Testis (tissue), 2 donors: ENCODE results near the gene THSD4.

Experiments
- POLR2A ChIP-seq: fragments of 450-650 bp; IDR thresholded peaks from one replicate; pipeline ENCODE4 v1.6.1; 2017; ENCODE audit warnings: antibody characterized with exemption, mild to moderate bottlenecking, moderate library complexity
- TF ChIP-seq, protein P1 (sequence below), 3 experiments: fragments of 450-650 bp in 2 of 3; fragments of 200-600 bp in 1 of 3; sonication (generic) in 1 of 3; IDR thresholded peaks; one replicate each; pipeline ENCODE4 v1.5.1; 2016 to 2019; ENCODE audit warnings: antibody characterized with exemption in 3 of 3, mild to moderate bottlenecking in 2 of 3, moderate library complexity in 1 of 3

DNA sequence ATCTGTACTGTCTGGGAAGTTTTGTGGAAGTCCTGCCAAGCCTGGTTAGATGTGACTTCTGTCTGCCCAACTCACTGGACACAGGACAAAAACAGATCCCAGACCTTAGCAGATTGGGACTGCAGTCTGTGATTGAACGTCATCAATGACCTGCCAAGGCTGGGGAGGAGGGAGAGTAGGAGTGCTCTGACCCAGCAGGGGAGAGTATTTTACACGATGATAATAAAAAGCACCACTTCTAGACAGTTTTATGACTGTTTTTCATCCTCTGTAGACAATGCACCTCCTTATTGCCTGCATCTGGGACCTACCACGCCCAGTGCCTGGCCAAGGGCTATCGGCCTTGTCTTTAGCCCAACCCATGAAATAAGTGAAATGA is 592.8 kb downstream of the THSD4 start:
- TF ChIP-seq, protein P1, sequence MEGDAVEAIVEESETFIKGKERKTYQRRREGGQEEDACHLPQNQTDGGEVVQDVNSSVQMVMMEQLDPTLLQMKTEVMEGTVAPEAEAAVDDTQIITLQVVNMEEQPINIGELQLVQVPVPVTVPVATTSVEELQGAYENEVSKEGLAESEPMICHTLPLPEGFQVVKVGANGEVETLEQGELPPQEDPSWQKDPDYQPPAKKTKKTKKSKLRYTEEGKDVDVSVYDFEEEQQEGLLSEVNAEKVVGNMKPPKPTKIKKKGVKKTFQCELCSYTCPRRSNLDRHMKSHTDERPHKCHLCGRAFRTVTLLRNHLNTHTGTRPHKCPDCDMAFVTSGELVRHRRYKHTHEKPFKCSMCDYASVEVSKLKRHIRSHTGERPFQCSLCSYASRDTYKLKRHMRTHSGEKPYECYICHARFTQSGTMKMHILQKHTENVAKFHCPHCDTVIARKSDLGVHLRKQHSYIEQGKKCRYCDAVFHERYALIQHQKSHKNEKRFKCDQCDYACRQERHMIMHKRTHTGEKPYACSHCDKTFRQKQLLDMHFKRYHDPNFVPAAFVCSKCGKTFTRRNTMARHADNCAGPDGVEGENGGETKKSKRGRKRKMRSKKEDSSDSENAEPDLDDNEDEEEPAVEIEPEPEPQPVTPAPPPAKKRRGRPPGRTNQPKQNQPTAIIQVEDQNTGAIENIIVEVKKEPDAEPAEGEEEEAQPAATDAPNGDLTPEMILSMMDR (IDR thresholded peaks at IDR 0.05) = no peak
- no peak for TF ChIP-seq POLR2A
